AG08395 (cell line): ENCODE results near the gene PABPC3.

Experiments used
- DNase-seq: peaks from one replicate; pipeline ENCODE4 v3.0.0; 2012; ENCODE audit warnings: mixed read lengths, low spot score

PABPC3 gene

GRCh38 chr13:25111585-25111956 is 15.6 kb downstream of the PABPC3 start:
- no peak for DNase-seq

GRCh38 chr13:25112695-25113255 is 16.8 kb downstream of the PABPC3 start:
- no peak for DNase-seq

DNA sequence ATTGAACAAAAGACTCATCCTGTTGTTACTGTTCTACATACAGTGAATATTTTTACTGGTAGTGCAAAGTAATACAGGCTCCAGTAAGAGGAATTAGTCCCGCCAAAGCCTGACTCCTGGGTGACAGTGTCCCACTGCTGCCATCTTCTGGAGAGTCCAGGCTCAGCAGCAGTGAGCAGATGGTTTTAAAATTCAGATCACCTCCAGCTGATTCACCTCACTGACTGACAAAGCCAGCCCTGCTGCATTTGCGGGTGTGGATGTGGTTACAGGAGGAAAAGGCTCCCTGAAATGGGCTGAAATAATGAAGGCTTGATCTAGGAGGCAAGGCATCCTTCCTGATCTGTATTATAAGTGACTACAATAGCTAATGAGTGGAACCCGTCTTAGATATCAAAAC is 18.3 kb downstream of the PABPC3 start:
- DNase-seq: peak; percentile 79

DNA sequence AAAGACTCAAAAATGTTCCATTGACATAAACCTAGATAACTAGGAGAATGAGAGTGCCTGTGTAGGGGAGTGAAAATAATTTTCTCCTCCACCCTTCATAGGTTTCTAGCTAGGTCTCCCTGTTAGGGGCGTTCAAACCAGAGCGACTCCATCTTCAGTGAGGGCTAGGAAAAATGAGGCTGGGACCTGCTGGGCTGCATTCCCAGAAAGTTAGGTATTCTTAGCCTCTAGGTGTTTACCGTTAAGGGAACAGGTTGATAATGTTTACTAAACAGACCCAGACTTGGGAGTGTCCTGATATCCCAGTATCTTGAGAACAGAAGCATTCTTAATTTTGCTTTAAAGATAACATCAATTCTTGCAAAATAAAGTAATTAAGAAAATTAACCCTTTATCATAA is 20.1 kb downstream of the PABPC3 start:
- DNase-seq: no peak

GRCh38 chr13:25117312-25117711 is 21.4 kb downstream of the PABPC3 start:
- no peak for DNase-seq

DNA sequence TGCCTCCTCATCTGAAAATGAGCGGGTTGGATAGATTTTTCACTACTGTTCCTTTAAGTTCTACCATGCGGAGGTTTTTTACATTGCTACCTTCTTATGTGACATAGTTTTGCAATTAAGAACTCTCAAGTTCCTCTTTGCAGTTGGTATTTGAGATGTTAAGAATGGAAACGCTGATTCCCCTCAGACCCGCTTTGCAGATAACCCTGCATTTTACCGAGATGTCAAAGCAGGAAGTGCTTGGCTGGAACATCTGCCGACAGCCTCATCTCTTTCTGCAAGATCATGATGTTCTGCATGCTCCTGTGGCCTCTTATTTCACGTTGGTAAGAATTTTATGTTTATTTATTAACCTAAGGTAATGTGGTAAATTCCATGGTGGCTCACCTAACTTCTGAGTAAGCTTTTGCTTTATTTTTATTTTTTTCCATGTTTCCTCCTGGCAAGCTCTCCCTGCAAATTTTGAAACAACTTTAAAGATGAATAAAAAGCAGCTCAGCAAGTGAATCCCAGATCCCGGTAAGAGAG is 22.5 kb downstream of the PABPC3 start:
- no peak for DNase-seq

DNA sequence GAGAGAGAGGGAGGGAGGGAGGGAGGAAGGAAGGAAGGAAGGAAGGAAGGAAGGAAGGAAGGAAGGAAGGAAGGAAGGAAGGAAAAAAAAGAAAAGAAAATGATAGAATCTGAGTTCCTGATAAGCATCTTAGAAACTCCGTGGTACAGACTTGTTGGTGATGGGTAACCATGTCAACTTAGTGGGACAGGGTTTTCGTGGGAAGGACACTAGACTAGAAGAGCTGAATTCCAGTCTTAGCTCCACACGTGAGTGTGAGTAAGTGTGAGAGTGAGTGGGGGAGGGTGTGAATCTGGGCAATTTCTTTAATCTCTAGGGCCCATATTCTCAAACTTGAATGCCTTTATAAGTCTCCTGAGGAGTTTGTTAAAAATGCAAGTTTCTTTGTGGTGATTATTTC is 35.0 kb downstream of the PABPC3 start:
- no peak for DNase-seq

GRCh38 chr13:25131881-25132420 is 36.0 kb downstream of the PABPC3 start:
- no peak for DNase-seq

GRCh38 chr13:25132751-25133390 is 36.9 kb downstream of the PABPC3 start:
- no peak for DNase-seq

GRCh38 chr13:25135896-25136295 is 40.0 kb downstream of the PABPC3 start:
- DNase-seq: no peak

DNA sequence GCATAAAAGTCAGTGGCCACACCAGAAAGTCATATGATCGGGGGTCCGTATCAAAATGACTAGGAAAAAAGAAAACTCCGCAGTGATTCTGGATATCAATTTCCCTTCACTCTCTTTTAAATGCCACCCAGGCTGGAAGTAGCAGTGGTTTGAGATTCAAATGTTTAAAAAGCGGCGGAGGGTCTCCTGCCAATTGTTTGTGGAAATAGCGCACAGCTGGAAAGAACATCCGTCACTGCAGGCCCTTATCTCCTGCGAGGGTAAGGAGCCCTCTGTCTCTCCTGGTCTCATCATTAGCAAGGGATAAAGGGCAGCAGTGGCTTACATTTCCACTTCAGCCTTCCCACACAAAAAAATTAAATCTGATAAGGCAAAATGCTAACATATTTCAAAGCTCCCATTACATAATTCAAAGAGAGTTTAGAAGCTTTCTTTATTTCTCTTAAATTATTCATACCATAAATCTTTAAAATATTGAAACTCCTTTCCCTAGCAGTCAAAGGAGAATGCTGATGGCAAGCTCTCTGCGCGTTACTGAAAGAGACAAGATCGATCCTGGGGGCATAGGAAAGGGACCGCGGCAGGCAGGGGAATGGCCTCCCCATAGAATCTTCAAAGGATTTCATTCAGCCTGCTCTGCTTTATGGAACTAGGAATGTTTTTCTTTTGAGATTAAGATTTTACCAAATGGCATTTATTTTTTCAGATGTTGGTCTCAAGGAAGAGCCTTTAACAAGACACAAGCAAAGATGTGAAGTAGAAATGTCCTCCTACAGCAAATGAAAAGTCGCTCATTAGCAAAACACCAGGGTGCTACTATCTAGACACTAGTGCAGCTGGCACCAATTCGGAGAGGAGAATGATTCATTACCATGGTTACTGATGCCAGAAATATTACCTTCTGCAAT is 41.2 kb downstream of the PABPC3 start:
- DNase-seq: no peak

- DNase-seq: no peak
Observed at GRCh38 chr13:25137788-25138115, 41.8 kb downstream of the PABPC3 start.

GRCh38 chr13:25141042-25141441 is 45.1 kb downstream of the PABPC3 start:
- DNase-seq: no peak

- no peak for DNase-seq
Observed at GRCh38 chr13:25143706-25144105, 47.8 kb downstream of the PABPC3 start.

DNA sequence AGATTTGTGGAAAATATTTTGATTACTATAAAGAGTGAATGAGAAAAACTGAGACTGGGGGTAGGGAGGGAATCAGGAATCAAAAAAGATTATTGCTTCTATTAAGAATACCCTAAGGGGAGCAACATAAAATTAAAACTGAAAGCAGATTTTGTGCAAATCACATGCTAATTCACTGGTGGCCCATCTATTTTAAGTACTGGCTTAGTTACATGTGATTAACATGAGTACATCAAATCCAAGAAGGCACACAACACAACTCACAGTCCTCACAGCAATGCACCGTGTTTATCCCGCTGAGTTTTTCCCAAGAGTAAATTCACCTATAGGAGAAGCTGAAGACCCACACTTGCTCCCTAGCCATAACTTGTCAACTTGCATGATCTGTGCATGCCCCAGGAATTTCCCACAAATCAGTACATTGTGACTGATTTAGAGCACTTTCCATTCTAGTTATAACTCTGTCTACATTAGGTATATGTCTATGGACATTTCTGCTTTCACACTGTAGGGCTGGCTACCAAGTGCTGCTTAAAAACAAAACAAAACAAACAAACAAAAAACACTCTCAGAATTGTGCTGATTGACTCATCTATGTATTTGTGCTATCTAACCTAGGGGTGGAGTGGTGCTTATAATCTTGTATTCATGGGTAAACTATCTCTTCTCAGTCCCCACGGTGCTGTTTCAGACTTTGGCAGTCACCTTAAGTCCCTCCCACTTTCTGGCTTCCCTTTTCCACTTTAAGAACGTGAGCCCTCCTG is 51.9 kb downstream of the PABPC3 start:
- no peak for DNase-seq

DNA sequence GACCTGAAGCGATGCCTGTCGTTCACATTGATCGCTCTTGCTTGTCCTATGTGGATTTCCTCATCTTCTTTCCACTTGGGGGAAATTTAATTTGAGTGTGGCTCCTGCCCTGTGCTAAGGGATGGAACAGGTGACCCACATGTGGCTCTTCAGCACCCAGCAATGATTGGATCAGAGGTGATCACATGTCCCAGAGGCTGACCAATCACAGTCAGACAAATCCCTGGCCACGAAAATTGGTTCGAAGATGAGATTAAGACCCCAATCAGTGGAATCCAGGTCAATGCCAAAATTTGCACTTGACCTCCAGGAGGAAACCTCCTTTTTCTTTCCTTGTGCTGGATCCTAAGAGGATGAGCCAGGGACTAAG is 52.5 kb downstream of the PABPC3 start:
- no peak for DNase-seq
